NCI-H748 treated with DMSO at 0.1 percent for 48 hours (cell line): ENCODE measurements around the gene RAD51B.
"Not testable (repeated sequence)": the region's sequence is repeated elsewhere in the genome, so short reads cannot be mapped to it uniquely, and the experiment has no call there.

ENCODE experiments used
- DNase-seq: peaks from one replicate; lab custom pipeline; 2025; lab: John Stamatoyannopoulos, UW

RAD51B gene

GRCh38 chr14:68752271-68753006 is 932.9 kb downstream of the RAD51B start:
- no peak for DNase-seq

GRCh38 chr14:68753690-68754089 is 934.1 kb downstream of the RAD51B start:
- DNase-seq, result no peak

- DNase-seq, result no peak
Observed at GRCh38 chr14:68755016-68755353, 935.4 kb downstream of the RAD51B start.

GRCh38 chr14:68756000-68756481 is 936.5 kb downstream of the RAD51B start:
- DNase-seq, result no peak

- DNase-seq, result no peak
Observed at GRCh38 chr14:68756734-68757133, 937.2 kb downstream of the RAD51B start.

- no peak for DNase-seq
Observed at GRCh38 chr14:68757618-68758081, 938.1 kb downstream of the RAD51B start.

GRCh38 chr14:68758301-68758700 is 938.7 kb downstream of the RAD51B start:
- DNase-seq, result no peak

GRCh38 chr14:68759017-68759560 is 939.5 kb downstream of the RAD51B start:
- no peak for DNase-seq

- DNase-seq, result no peak
Observed at GRCh38 chr14:68759937-68760336, 940.4 kb downstream of the RAD51B start.

GRCh38 chr14:68760761-68761160 is 941.2 kb downstream of the RAD51B start:
- DNase-seq, result no peak

- no peak for DNase-seq
Observed at GRCh38 chr14:68761391-68761790, 941.8 kb downstream of the RAD51B start.

- no peak for DNase-seq
Observed at GRCh38 chr14:68762953-68763764, 943.6 kb downstream of the RAD51B start.

- not testable (repeated sequence) for DNase-seq
Observed at GRCh38 chr14:68763843-68764242, 944.3 kb downstream of the RAD51B start.

GRCh38 chr14:68766299-68767247 is 947.0 kb downstream of the RAD51B start:
- DNase-seq, result no peak

GRCh38 chr14:68767248-68767645 is 947.7 kb downstream of the RAD51B start:
- DNase-seq, result no peak

GRCh38 chr14:68768316-68768715 is 948.7 kb downstream of the RAD51B start:
- no peak for DNase-seq

GRCh38 chr14:68770051-68770450 is 950.5 kb downstream of the RAD51B start:
- no peak for DNase-seq

- no peak for DNase-seq
Observed at GRCh38 chr14:68770553-68771286, 951.1 kb downstream of the RAD51B start.

- DNase-seq, result no peak
Observed at GRCh38 chr14:68771631-68772030, 952.1 kb downstream of the RAD51B start.

GRCh38 chr14:68772761-68773381 is 953.3 kb downstream of the RAD51B start:
- no peak for DNase-seq
